DMS153 treated with DMSO at 0.1 percent for 48 hours (cell line): ENCODE results near the gene SMNDC1.
A peak's percentile ranks its signal among the peaks of the same experiment; 100 is the strongest.
"Not testable (repeated sequence)": the region's sequence is repeated elsewhere in the genome, so short reads cannot be mapped to it uniquely, and the experiment has no call there.

Source experiments
- DNase-seq: peaks from one replicate; lab custom pipeline; 2025; ENCODE audit not compliant: unreplicated experiment; lab: John Stamatoyannopoulos, UW

The SMNDC1 gene

DNA sequence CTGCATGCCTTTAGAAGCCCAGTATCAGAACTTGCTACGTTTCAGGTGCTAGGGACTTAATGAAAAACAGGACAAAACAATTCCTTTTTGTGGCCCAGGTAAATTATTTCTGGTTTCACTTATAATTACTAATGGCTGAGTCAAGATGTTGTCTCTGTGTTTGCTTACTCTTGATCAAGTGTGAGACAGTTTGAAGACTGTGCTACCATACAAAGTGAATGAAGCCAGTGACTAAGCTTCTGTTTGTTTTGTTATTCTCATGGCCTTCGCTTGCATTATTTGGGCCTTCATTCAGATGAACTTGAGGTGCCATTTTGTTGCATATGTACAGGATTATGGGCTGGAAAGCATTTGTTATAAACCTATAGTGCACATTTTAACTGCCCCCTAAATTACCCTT, 17.9 kb downstream of the SMNDC1 start:
- no peak for DNase-seq

DNA sequence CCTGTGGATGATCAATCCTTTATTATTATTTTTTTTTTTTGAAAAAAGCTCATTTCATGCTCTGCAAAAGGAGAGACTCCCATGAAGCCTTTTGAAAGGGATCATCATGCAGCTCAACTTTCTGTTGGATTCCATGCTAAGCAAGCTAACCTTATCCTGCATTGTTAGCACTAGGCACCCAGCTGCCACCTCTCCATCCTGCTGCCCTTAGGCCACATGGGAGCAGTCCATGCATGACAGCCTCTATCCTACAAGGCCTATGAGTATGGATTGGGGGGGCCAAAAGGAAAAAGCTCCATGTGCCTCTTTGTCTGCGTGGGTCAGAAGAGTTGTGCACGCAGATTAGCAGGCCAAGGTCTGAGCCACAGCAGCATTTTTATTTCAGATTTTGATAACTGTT, 19.2 kb downstream of the SMNDC1 start:
- DNase-seq, result no peak

DNA sequence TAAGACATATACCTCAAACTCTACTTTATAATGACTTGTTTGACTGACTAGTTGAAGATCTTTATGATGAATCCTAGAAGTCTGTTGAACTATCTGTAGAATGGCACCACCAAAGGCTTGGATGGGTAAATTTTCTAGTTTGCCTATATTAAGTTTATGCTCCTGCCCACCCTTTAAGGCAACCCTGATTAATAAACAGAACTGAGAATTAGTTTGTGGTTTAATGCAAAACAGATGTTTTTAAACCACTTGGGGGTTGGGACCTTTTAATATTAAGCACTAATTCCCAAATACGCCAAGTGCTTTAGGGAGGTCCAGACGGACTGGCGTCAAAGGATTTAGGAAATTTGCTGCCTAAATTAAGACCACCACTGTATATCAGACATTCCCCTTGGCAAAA, 20.5 kb downstream of the SMNDC1 start:
- DNase-seq, result no peak

DNA sequence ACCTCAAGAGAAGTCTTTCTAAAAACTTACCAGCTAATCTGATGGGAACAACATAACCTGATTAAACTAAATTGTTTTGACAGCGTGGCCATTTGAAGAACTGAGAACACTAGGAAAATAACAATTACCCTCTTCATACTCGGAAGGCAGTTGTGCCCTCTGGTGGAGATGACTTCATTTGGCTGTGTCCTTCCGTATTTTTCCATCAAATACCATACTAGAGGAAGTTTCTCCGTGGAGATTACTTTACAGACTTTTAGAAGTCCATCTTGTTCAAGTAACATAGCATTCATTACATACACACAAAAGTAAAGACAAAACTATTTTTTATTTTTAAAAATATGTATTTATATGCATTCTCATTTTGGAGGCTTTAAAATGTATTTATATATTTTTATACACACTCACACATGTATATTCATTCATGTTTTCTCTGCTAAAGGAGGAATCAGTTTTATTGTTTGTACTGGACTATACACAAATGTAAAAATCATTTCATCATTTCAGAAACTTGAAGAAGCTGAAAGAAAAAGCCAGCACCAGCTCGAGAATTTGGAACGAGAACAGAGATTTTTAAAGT, 25.2 kb downstream of the SMNDC1 start:
- DNase-seq, result peak; percentile 53

DNA sequence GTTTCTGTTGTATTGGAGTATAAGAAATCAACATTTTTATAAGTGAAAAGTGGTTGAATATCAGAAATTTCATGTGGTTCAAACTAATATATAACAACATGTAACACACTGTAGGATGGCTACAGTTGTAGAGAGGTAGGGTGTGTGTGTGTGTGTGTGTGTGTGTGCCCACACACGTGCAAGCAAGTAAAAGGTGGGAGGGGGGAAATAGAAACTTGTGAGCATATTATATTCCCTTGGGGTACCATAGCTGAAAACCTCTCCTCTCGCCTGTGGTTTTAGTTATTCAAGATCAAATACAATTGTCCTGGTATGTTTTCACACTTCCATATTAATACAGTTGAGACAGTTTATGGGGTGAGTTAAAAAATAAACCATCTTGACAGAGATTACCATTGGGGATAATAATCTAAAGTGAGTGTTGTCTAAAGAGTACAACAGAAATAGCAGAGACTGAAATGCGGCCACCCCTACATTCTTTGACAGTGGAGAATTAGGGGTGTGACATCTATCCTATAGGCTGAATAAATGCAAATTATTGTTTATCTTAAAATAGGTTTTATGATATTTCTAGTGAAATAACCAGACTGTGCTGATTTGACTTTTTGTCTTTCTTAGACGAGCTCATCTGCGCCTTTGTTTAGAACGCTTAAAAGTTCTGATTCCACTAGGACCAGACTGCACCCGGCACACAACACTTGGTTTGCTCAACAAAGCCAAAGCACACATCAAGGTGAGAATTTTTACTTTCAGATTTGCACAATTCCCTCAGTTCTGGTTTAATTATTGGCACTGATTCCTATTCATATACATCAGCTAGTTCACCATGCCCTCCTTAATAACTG, 25.9 kb downstream of the SMNDC1 start:
- no peak for DNase-seq

DNA sequence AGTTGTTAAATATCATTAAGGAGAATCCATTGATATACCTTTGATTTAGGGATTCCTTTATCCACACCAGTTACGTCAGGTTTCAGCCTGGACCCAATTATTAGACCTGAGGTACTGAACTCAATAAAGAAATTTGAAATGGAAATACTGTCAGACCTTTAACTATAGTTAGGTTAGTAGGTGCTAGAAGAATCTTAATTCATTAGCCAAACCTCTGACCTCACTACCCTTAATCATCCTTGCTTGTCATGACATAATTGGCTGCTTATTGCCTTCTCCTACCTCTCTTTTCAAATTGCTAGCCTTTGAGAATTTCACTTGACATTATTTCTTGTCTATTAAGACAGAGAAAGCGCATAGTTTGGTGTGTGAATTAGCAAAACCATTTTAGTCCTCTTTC, 27.1 kb downstream of the SMNDC1 start:
- no peak for DNase-seq

DNA sequence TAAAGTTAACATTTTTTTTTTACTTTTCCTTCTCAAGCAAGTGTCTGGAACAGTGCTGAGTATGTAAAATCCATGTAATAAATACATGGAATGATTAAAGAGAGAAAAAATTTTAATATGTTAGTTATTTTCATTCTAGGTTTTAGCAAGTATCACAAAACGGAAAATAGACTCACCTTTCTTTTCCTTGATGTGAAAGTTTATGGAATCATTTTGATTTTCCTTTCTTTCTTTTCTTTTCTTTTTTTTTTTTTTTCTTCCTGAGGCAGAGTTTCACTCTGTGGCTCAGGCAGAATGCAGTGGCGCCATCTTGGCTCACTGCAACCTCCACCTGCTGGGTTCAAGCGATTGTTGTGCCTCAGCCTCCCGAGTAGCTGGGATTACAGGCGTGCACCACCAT, 28.1 kb downstream of the SMNDC1 start:
- DNase-seq, result no peak

DNA sequence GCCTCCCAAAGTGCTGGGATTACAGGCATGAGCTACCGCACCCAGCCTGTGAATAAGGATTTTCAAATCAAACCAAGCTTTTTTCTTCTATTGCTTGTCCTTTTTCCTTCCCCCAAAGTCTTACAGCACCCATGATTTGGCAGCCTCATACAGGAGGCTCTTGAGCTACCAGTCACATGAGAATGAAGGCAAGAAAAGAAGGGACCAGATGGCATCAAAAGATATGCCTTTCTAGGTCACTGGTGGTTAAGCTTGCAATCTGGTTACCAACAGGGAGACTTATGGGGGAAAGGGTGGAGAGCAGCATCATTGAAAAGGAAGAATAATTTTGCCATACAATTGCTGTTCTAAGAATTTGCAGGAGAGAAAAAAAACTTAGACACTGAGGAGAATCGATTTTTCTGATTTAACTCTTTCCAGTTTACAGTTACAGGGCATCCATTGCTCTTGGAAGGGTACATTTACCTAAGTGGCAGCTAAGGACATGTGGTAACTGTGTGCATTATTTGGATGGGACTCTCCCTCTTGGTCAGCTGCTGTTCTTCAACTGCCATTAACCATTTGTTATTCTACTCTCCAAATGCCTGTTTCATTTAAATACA, 29.5 kb downstream of the SMNDC1 start:
- DNase-seq, result no peak

DNA sequence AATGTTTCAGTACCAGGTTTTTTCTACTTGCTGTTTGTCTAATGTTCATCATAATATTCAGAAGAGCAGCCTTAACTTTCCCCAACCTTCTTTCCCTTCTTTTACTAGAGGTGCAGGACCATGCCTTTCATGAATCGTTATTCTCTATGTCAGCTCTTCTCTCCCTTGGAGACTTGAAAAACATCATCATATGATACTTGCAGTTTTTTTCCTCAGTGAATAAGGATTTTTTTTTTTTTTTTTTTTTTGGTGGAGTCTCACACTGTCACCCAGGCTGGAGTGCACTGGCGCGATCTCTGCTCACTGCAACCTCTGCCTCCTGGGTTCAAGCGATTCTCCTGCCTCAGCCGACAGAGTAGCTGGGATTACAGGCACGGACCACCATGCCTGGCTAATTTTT, 30.1 kb downstream of the SMNDC1 start:
- DNase-seq, result no peak

DNA sequence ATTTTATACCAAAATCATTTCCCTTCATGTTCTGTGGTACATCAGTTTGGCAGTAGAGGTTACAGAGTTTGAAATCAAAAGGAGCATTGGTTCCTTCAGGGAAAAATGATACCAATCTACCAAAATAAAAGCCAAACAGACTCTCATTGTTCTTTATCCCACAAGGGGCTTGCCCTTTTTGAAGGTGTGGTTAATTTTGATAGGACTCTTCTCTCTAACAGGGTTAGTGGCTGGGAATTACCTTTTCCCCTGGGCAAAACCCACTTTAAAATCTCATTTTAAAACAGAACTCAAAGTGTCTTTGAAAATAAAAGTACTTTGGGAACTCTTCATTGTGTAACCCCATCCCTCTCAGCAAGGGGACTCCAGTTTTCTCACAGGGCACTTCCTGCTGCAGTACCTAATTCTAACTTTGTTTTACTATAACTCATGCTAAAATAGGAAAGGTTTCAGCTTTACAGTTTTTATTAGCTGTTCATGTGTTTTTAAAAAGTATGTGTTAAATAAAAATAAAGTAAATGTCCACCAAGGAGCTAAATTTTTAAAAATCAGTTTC, 30.6 kb downstream of the SMNDC1 start:
- DNase-seq, result no peak

DNA sequence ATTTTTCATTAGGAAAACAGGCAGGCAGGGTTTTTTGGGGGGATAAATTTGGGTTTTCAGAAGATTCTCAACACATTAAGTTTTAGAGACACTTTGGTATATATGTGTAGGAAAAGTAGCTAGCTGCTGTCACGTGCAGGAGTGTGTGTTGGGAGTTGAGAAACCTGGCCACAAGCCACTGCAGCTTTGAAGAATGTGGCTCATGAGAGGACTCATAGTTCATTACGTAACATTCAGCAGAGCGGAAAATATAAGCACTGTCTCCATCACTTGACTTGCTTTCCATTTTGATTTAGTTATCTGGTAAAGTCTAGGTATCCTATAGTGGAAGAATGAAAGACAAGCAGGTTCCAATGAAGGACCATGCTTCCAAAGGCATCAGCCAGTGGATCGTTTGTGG, 31.2 kb downstream of the SMNDC1 start:
- no peak for DNase-seq

DNA sequence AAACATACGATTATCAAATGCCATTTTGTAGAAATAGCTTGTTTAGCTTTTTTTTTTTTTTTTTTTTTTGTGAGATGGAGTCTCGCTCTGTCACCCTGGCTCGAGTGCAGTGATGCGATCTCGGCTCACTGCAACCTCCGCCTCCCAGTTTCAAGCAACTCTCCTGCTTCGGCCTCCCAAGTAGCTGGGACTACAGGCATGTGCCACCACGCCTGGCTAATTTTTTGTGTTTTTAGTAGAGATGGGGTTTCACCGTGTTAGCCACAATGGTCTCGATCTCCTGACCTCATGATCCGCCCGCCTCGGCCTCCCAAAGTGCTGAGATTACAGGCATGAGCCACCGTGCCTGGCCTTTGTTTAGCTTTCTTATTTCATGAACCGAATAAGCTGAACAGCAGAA, 31.7 kb downstream of the SMNDC1 start:
- DNase-seq, result not testable (repeated sequence)

DNA sequence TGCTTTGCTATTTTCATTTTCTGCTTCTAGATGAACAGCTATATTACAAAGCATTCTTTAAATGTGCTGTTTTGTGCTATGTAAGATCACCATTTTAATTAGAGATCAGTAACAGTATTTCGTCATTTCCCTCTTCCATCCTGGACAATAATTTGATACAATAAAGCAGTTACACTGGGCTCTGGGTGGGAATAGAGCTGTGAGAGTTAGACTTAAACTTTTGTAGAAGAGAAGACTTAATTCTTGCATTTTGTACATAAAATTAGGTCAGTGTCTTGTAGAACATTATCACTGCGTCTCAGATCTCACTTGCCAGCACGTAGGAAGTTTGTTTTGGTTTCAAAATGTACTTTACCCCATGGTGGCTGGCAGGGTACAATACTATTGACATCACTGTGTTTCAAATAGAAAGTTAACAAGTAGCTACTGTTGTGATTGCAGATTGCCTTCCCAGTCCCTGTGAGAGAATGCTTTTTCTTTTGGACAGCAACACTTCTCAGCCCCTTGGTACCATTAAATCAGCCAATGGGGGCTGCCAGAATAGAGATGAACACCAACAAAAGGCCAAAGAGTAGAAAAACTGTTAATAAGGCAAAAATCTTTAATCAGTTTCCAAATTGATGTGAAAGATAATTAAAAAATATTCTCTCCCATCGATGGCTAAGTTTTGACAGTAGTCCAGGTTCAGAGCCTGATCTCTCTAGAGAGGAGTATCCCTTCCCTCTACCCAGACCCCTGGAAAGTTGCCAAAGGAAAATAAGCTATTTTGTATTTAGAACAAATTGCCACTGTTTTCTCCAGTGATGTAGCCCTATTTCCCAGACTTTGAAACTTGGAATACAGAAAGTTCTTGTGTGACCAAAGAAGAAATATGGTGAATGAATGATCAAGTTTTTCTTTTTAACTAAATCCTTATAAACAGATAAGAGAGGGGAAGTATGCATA, 35.1 kb downstream of the SMNDC1 start:
- DNase-seq, result no peak

DNA sequence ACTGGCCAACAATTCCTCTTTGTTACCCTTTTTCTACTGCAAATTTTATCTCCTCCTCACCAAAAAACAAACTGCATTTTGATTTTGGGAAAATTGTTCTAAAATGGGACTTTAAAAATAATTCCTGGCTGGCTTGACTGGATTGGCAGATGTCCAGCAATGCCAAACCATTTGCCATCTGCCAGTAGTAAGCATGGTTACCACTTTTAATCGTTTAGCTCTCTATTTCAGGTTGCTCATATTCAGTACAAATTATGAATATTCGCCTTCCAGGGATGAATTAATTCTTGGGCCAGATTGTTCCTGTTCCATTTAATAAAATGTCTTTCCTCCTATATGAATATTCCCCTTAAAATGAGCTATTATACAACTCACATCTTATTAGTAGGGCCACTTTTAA, 35.7 kb downstream of the SMNDC1 start:
- no peak for DNase-seq

DNA sequence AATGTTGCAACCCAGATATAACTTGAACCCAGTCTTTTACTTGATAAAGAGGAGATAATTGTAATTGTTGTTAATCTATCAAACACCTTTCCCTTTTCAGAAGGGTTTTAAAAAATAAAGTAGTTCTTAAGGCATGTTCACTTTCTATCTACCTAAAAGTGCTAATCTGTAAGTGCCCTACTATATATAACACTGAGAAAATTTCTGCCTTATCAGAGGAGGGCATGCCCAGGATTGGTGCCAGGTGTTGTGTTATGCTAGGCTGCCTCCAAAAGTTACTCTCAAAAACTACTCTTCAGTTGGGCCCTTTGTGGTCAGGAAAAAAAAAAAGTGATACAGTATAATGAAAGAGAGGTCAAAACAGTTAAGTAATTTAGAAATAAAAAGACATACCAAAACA, 36.3 kb downstream of the SMNDC1 start:
- no peak for DNase-seq

DNA sequence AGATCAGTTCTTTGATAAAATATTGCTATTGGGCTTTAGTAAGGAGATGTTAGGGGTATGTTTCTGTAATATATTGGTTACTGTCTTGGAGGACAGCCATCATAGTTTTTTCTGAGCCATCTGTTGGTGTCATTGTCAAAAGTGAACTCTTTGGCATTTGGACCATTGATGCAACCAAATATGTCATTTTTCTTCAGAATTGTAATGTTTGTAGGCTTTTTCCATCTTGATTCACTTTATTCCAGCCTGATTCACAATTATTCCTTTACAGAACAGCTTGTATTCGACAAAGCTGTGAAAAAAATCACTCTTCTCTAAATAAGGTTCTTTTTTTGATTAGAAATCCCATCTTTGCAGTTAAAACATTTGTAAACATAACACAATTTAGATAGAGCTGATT, 37.4 kb downstream of the SMNDC1 start:
- no peak for DNase-seq

DNA sequence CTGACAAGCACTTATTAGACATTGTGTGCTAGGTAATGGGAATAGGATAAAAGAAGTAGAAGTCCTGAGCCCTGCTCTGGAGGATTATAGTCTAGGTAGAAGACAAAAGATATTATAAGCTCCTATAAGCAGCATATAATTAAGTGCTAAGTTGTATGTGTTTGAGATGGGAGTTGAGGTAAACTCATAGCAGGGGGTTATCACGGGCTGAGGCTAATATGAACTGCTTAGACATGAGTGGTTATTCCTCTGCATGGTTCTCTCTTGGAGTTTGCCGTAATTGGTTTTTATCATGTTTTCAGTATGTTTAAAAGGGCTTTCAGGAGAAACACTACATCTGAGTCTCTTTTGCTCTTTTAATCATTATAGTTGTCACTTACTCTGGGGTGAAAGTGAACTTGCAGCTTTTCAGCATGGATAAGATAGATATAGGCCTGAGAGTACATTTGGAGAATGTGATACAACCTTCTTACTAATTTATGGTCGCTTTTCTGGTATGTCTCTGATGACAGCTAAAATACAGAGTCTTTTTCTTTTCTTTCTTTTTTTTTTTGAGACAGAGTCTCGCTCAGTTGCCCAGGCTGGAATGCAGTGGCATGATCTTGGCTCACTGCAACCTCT, 39.0 kb downstream of the SMNDC1 start:
- no peak for DNase-seq

DNA sequence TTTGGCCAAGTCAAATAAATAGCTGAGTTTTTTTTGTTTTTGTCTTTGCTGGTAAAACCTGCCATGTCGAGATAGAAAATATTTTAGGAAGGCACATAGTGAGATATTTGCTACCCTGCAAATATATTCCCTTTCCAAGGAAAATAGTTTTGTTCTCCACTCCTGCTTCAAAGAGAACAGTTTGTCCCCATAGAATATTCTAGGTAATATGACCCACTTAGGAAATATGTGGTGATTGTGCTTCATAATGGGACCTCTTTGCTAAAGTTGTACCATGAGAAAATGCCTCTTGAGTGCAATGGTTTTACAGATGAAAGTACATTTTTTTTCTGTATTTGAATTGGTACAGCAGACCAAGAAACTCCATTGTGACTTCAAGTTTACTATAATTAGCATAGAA, 41.6 kb downstream of the SMNDC1 start:
- no peak for DNase-seq

DNA sequence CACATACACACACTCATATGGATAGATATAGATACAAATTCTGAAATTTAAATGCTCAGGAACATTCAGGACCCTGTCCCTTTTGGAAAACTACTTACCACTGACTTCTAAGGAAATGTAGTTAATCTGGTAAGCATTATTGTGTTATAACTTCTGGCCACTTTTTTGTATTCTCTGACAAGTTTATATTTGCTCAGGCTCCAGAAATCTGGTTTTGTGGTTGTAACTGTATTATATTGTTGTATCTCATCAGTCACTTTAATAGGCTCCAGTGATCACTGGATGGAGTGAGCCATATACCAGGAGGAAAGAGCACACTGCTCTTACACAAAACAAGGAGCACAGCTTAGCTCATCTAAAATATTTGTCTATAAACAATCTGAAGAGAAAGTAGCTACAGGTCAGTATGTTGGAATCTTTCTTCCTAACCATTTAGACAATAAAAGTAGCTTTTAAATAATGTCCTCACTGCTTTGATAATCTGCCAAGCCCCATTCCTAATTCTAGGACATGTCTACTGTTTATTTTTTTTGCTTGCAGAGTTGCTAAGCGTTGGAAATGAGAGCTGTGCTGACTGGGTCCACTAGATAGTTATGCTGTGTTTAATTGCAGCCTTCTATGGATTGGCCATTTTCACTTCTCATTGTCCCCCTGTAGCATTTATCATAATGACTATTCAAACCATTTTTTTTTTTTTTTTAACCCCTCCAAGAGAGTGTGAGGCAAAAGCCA, 43.8 kb downstream of the SMNDC1 start:
- DNase-seq, result no peak

DNA sequence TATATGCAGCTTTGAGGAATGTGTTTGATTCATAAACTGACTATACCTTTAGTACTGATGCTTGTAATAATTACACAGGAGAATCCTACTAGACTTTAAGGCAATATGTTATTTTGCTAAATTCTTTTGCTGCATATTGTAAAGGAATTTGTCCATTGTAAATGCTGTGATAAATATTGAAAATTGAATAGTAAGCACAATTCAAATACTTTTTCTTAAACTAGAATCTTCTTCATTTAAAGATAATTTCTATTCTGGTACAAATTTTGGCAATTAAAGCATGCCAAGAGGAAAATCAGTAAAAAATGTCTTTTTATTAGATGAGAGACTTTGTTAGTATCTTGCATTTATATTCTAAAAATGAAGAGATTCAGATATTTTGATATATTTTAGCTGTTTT, 45.4 kb downstream of the SMNDC1 start:
- DNase-seq, result no peak
